ENCODE data around the gene PGM5. TPM values are rescaled to one million over a fixed set of nuclear protein-coding genes. Genes with fewer than 3 reads are reported as not detected.

PGM5 gene
- total and polyA plus RNA-seq, 5 donors = 126 to 485 (median 342) TPM

DNA sequence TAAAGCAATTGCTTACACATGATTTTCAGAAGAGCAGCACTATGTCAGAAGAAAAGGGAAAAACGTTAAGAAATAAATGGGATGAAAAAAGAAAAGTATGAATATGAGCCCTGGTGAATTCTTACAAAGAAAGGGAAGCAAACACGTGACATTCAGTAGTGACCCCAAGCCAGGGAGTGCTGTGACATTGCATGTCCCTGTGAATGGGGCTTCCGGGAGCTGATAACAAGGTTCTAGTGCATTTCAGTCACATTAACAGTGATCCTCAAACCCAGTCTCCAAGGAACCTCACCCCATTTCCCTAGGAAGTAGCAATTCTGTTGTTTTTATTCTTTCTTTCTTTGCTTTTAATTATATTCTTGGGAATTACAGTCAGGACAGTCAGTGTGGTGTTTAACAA lies 157.0 kb downstream of the PGM5 start:
- WGBS = 44% methylated on average over 3 of the region's 3 CpGs
- DNase-seq (no peak), ATAC-seq (peak; percentile 48 to 59)
- H3K4me3 ChIP-seq (ENCODE audit: low read length) = no peak overlapping the region
- H3K4me1 ChIP-seq (ENCODE audit: control insufficient read depth, insufficient read depth, low read length) = peaks cover 4% of the 10 kb centered on the region
- H3K9me3 ChIP-seq (ENCODE audit: control insufficient read depth, low read length) = no peaks in the 10 kb centered on the region
- peak overlapping the region; percentile 42 for H3K27ac ChIP-seq (ENCODE audit: low read length)
- intact Hi-C loops (cut with DNase I) = no loop called here
- H3K27me3 ChIP-seq (ENCODE audit: control insufficient read depth, insufficient read depth) = no peaks in the 10 kb centered on the region

DNA sequence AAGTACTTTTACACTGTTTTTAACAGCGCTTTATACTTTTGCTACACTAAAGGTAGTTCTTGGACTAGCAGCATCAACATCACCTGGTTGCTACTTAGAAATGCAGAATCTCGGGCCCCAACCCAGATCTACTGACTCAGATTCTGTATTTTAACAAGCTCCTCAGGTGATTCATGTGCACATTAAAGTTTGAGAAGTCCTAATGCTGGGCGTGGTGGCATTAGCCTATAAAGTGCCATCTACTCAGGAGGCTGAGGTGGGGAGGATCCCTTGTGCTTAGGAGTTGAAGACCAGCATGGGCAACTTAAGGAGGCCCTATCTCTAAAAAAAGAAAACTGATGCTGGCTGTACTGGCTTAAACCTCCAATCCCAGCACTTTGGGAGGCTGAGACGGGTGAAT lies 157.6 kb downstream of the PGM5 start:
- ATAC-seq (no peak), DNase-seq (no peak)
- H3K27me3 ChIP-seq (ENCODE audit: control insufficient read depth, insufficient read depth) = no peaks in the 10 kb centered on the region
- H3K4me3 ChIP-seq (ENCODE audit: low read length) = no peak overlapping the region
- no peak overlapping the region for H3K27ac ChIP-seq (ENCODE audit: low read length)
- intact Hi-C loops (cut with DNase I) = no loop called here
- WGBS = 97% methylated on average over 4 of the region's 4 CpGs
- H3K9me3 ChIP-seq (ENCODE audit: control insufficient read depth, low read length) = no peaks in the 10 kb centered on the region
- peaks cover 4% of the 10 kb centered on the region for H3K4me1 ChIP-seq (ENCODE audit: control insufficient read depth, insufficient read depth, low read length)

DNA sequence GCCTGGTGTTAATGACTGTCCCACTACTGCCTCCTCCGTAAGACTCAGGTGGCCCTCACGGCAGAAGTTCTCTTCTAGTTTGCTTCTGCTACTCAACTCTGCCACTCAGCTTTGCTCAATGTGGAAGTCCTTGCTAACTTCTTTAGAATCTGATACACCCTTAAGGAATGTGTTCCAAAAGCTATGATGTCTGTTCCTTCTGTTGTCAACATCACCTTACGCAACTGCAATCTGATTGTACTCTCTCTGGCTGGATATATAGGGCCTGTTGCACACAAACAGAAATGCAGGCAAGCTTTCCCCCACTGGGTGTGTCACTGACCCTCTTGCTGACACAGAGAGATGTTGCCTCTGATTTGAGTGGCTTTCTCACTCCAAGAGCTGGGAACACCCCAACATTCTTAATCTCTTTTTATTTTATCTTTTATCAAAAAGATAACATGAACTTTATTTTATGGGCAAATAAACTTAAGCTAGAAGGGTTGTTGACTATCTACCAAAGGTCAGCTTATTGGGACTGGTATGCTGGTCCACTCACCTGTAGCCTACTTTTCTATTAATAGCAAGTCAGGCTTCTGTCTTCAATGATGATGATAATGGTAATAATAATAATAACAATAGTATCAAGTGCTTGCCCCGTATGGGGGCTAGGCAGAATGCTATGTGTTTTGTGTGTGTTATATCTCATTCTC lies 159.1 kb downstream of the PGM5 start:
- Histone ChIP-seq H3K9me3 (ENCODE audit: control insufficient read depth, low read length) (no peaks in the 10 kb centered on the region), H3K4me1 (ENCODE audit: control insufficient read depth, insufficient read depth, low read length) (peaks cover 4% of the 10 kb centered on the region), H3K27ac (ENCODE audit: low read length) (peak overlapping the region; percentile 27), H3K27me3 (ENCODE audit: control insufficient read depth, insufficient read depth) (no peaks in the 10 kb centered on the region), H3K4me3 (ENCODE audit: low read length) (no peak overlapping the region)
- intact Hi-C loops (cut with DNase I) = no loop called here
- peak; percentile 49 to 70 for ATAC-seq
- 85% methylated on average over 4 of the region's 4 CpGs for WGBS
- no peak for DNase-seq

DNA sequence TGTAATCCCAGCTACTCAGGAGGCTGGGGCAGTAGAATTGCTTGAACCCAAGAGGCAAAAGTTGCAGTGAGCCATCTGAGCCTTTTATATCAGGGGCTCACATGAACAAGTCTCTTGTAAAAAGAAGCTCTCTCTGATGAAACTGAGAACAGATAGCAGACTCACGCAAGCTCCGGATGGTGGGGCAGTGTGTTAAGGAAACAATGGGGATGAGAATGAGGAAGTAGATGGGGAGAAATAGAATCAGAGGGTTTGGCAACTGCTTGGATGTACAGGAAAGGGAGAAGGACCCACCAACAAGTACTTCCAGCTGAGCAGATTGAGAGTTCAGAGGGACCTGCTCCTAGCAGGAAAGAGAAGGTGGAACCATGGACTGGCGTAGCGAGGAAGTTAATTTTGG lies 165.7 kb downstream of the PGM5 start:
- Histone ChIP-seq H3K27me3 (ENCODE audit: control insufficient read depth, insufficient read depth) (no peaks in the 10 kb centered on the region), H3K4me1 (ENCODE audit: control insufficient read depth, insufficient read depth, low read length) (peaks cover 4% of the 10 kb centered on the region), H3K9me3 (ENCODE audit: control insufficient read depth, low read length) (no peaks in the 10 kb centered on the region), H3K4me3 (ENCODE audit: low read length) (no peak overlapping the region), H3K27ac (ENCODE audit: low read length) (no peak overlapping the region)
- WGBS = 61% methylated on average over 4 of the region's 4 CpGs
- ATAC-seq (peak; percentile 54 to 55), DNase-seq (no peak)
- intact Hi-C loops (cut with DNase I) = loop anchor here in 1 of 4 donors (10.0 kb wide), 1 partner anchor 77 kb away; no protein-coding TSS in a partner anchor

DNA sequence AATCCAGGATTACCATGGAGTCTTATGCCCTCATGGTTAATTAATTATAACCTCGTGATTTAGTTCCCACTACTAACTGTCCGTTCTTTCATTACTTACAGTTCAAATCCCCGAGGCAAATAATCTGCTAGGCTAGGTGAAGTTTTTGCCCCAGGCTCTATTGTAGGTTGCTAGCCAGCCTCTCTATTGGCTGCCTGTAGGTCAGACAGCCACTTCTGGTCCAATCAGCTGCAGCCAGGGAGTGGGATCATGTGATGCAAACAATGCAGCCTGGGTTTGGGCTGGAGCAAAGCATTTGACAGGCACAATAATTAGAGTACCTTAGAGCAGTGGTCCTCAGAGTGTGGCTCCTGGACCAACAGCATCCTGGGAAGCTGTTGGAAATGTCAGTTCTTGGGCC lies 166.5 kb downstream of the PGM5 start:
- DNase-seq (no peak), ATAC-seq (no peak)
- intact Hi-C loops (cut with DNase I) = loop anchor here in 1 of 4 donors (10.0 kb wide), 1 partner anchor 78 kb away; no protein-coding TSS in a partner anchor
- Histone ChIP-seq H3K4me3 (ENCODE audit: low read length) (no peak overlapping the region), H3K27ac (ENCODE audit: low read length) (no peak overlapping the region), H3K27me3 (ENCODE audit: control insufficient read depth, insufficient read depth) (no peaks in the 10 kb centered on the region), H3K4me1 (ENCODE audit: control insufficient read depth, insufficient read depth, low read length) (peaks cover 4% of the 10 kb centered on the region), H3K9me3 (ENCODE audit: control insufficient read depth, low read length) (no peaks in the 10 kb centered on the region)
- WGBS = 89% methylated on average over 3 of the region's 3 CpGs

DNA sequence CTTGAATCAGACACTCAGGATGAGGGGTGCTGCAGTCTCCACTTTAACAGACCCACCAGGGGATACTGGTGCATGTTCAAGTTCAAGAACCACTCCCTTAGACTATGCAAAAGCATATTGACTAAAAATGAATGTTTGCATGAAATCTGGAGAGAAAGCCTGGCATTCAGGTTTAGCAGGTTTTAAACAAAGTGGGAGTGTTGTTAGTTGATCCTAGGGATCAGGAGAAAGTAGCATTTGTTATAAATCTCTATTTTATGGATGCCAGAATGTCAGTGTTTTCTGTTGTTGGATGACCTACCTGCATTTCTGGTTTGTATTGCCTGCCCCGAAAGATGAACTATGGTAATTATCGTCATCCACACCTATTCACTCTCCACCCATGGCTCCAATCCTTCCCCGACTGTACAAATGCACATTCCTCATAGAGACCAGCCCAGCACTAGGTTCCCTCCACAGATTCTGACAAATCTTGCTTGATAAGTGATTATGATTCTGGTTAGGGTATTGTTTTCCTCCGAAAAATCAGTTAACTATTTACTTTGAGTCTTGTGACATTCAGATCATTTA lies 167.0 kb downstream of the PGM5 start:
- 92% methylated on average over 4 of the region's 4 CpGs for WGBS
- H3K4me3 ChIP-seq (ENCODE audit: low read length) = no peak overlapping the region
- no peaks in the 10 kb centered on the region for H3K27me3 ChIP-seq (ENCODE audit: control insufficient read depth, insufficient read depth)
- H3K9me3 ChIP-seq (ENCODE audit: control insufficient read depth, low read length) = no peaks in the 10 kb centered on the region
- H3K27ac ChIP-seq (ENCODE audit: low read length) = no peak overlapping the region
- intact Hi-C loops (cut with DNase I) = loop anchor here in 1 of 4 donors (10.0 kb wide), 1 partner anchor 79 kb away; no protein-coding TSS in a partner anchor
- H3K4me1 ChIP-seq (ENCODE audit: control insufficient read depth, insufficient read depth, low read length) = peaks cover 4% of the 10 kb centered on the region
- ATAC-seq (no peak), DNase-seq (no peak)

DNA sequence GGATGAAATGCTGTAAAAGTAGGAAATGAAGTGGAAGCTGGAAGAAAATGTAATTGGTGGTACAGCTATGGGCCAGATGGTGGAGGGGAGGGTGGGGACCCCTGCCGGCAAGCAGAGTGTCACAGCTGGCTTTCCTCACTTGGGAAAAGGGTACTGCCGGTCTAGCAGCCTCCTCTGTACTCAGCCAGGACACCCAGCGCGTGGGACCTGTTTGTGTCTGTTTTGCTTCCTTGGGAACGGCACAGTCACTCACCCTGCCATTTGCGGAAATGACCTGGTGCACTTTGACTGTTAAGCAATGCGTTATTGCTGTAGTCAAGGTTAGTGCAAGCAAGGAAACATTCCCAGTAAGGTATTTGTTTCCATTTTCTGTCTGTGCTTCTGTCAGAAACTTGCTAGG lies 174.2 kb downstream of the PGM5 start:
- no peak overlapping the region for H3K4me3 ChIP-seq (ENCODE audit: low read length)
- WGBS = 27% methylated on average over 7 of the region's 7 CpGs
- intact Hi-C loops (cut with DNase I) = loop anchor here in 1 of 4 donors (5.0 kb wide), 1 partner anchor 42 kb away; no protein-coding TSS in a partner anchor
- ATAC-seq (peak; percentile 96 to 97), DNase-seq (peak; percentile 77 to 88 (median 87))
- H3K9me3 ChIP-seq (ENCODE audit: control insufficient read depth, low read length) = no peaks in the 10 kb centered on the region
- H3K27ac ChIP-seq (ENCODE audit: low read length) = peak overlapping the region; percentile 40
- H3K27me3 ChIP-seq (ENCODE audit: control insufficient read depth, insufficient read depth) = no peaks in the 10 kb centered on the region
- no peaks in the 10 kb centered on the region for H3K4me1 ChIP-seq (ENCODE audit: control insufficient read depth, insufficient read depth, low read length)

DNA sequence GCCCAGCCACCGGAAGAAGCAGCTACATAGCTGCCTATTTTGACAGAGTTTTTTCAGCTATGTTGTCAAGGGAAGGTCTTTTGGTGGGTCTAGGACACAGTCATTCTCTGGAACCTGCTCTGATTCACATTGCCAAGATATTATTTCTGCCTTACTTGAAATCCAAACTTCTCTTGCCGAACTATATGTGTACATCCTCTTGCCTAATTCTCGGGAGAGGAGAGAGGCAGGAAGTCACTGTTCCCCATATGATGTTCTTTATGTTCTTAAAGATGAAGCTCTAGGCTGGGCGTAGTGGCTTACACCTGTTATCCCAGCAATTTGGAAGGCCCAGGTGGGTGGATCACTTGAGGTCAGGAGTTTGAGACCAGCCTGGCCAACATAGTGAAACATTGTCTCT lies 175.7 kb downstream of the PGM5 start:
- ATAC-seq (no peak), DNase-seq (no peak)
- no peaks in the 10 kb centered on the region for H3K4me1 ChIP-seq (ENCODE audit: control insufficient read depth, insufficient read depth, low read length)
- H3K9me3 ChIP-seq (ENCODE audit: control insufficient read depth, low read length) = no peaks in the 10 kb centered on the region
- H3K27ac ChIP-seq (ENCODE audit: low read length) = no peak overlapping the region
- no peaks in the 10 kb centered on the region for H3K27me3 ChIP-seq (ENCODE audit: control insufficient read depth, insufficient read depth)
- H3K4me3 ChIP-seq (ENCODE audit: low read length) = no peak overlapping the region
- intact Hi-C loops (cut with DNase I) = loop anchor here in 1 of 4 donors (5.0 kb wide), 1 partner anchor 40 kb away; no protein-coding TSS in a partner anchor
- WGBS = 87% methylated on average over 4 of the region's 4 CpGs

DNA sequence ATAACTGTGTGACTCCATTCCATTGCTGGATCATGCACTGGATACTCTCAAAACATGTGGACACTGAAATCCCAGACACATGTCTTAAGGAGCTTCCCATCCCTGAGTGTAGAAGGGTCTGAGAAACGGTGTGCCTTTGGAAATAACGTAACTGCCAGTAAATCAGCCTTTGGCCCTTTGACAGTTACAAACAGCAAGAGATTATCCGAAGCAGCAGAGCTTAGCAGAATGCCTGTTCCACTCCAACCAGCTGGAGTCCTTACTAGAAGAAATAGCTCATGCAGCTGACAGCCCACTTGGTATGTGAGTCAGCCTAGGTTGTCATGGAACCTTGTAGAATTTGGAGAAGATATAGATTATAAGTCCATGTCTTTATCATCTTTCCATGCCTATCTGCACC lies 177.3 kb downstream of the PGM5 start:
- H3K4me1 ChIP-seq (ENCODE audit: control insufficient read depth, insufficient read depth, low read length) = peaks cover 2% of the 10 kb centered on the region
- no peak overlapping the region for H3K4me3 ChIP-seq (ENCODE audit: low read length)
- H3K27me3 ChIP-seq (ENCODE audit: control insufficient read depth, insufficient read depth) = no peaks in the 10 kb centered on the region
- peak overlapping the region; percentile 13 for H3K27ac ChIP-seq (ENCODE audit: low read length)
- ATAC-seq (no peak), DNase-seq (no peak)
- intact Hi-C loops (cut with DNase I) = loop anchor here in 1 of 4 donors (5.0 kb wide), 1 partner anchor 39 kb away; no protein-coding TSS in a partner anchor
- H3K9me3 ChIP-seq (ENCODE audit: control insufficient read depth, low read length) = no peaks in the 10 kb centered on the region
- 39% methylated on average over 3 of the region's 3 CpGs for WGBS

DNA sequence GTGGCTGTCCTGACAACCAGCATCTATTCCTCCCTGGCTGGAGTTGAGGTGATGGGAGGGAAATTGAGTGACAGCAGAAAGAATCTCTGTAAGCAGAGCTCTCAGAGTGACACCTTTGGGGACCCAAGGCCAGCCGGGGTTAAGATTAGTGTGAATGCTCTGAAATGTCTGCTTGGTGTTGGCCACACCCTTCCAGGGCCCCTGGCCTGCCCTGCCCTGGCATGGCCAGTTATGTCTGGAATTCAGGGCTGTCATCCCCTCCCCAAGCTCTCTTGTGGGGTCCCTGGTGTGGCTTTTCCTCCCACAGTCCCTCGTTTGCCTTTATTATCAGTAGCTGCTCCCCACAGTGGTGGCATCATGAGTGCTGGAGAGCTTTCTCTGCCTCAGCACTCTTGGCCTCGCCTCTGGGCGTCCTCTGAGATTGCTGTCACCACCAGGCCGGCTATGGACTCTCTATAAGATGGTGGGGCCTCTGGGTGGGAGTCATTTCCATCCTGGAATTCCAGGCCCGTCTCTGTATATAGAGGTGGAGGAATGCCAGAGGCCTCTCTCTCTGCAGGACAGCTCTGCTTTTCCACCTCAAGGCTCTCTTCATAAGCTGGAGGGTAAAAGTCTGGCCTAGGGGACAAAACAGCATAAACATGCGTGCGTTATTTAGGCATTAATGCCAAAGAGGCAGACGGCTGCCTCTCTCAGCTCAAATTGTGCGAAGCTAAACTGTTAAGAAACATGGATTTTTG lies 180.6 kb downstream of the PGM5 start:
- Histone ChIP-seq H3K27me3 (ENCODE audit: control insufficient read depth, insufficient read depth) (no peaks in the 10 kb centered on the region), H3K27ac (ENCODE audit: low read length) (peak overlapping the region; percentile 82), H3K4me1 (ENCODE audit: control insufficient read depth, insufficient read depth, low read length) (peaks cover 8% of the 10 kb centered on the region), H3K9me3 (ENCODE audit: control insufficient read depth, low read length) (no peaks in the 10 kb centered on the region), H3K4me3 (ENCODE audit: low read length) (no peak overlapping the region)
- ATAC-seq (peak; percentile 59 to 75), DNase-seq (peak; percentile 40 to 70 (median 69))
- intact Hi-C loops (cut with DNase I) = no loop called here
- 45% methylated on average over 10 of the region's 10 CpGs for WGBS

DNA sequence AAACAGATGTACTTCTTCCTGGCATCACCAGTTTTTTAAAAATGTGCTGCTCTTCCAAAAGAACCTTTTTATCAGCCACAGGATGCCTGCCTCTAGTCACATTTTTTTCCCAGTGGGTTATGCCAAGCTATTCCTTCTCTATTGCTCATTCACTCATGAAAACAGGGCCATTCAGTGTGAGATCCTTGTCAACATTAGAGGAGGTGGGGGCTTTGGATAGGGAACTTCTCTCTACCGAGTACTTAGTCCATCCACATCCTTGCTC lies 181.1 kb downstream of the PGM5 start:
- no peak for DNase-seq
- Histone ChIP-seq H3K4me1 (ENCODE audit: control insufficient read depth, insufficient read depth, low read length) (peaks cover 8% of the 10 kb centered on the region), H3K27ac (ENCODE audit: low read length) (peak overlapping the region; percentile 82), H3K4me3 (ENCODE audit: low read length) (no peak overlapping the region), H3K27me3 (ENCODE audit: control insufficient read depth, insufficient read depth) (no peaks in the 10 kb centered on the region), H3K9me3 (ENCODE audit: control insufficient read depth, low read length) (no peaks in the 10 kb centered on the region)
- intact Hi-C loops (cut with DNase I) = no loop called here
- 43% methylated on average over 1 of the region's 1 CpG for WGBS
- no peak for ATAC-seq

Data from right cardiac atrium (tissue), 5 donors.